HL-60 (cell line): ENCODE data around the gene TBC1D22A.

ENCODE experiments used
- POLR2AphosphoS5 ChIP-seq: IDR thresholded peaks from 2 replicates; pipeline ENCODE4 v1.6.1; 2012; ENCODE audit warnings: low read depth
- TF ChIP-seq, protein P1 (sequence below): IDR thresholded peaks from 2 replicates; pipeline ENCODE4 v1.6.1; 2012; ENCODE audit warnings: low read depth; ENCODE audit not compliant: insufficient replicate concordance
- TF ChIP-seq, protein P2 (sequence below): IDR thresholded peaks from one replicate; pipeline ENCODE4 v1.5.1; 2011; ENCODE audit warnings: low read length, control low read depth, inconsistent platforms; ENCODE audit not compliant: insufficient read depth

DNA sequence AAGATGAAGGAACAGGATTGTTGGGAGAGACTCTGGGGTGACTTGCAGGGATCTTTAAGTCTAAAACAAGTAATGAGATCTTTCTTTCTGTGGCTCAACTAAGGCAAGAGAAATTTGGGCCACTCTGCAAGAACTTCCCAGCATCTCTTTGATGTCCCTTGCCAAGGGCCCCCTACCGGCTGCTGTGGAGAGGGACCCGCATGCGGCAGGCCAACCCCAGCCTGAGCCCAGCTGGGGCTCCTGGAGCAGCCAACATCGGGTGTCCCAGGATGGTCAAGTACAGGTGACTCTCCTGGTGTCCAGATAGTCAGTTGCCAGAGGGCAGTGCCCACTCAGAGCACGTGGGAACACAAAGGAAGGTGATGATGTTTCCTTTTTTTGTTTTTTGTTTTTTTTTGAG, 363.2 kb downstream of the TBC1D22A start:
- TF ChIP-seq, protein P1, sequence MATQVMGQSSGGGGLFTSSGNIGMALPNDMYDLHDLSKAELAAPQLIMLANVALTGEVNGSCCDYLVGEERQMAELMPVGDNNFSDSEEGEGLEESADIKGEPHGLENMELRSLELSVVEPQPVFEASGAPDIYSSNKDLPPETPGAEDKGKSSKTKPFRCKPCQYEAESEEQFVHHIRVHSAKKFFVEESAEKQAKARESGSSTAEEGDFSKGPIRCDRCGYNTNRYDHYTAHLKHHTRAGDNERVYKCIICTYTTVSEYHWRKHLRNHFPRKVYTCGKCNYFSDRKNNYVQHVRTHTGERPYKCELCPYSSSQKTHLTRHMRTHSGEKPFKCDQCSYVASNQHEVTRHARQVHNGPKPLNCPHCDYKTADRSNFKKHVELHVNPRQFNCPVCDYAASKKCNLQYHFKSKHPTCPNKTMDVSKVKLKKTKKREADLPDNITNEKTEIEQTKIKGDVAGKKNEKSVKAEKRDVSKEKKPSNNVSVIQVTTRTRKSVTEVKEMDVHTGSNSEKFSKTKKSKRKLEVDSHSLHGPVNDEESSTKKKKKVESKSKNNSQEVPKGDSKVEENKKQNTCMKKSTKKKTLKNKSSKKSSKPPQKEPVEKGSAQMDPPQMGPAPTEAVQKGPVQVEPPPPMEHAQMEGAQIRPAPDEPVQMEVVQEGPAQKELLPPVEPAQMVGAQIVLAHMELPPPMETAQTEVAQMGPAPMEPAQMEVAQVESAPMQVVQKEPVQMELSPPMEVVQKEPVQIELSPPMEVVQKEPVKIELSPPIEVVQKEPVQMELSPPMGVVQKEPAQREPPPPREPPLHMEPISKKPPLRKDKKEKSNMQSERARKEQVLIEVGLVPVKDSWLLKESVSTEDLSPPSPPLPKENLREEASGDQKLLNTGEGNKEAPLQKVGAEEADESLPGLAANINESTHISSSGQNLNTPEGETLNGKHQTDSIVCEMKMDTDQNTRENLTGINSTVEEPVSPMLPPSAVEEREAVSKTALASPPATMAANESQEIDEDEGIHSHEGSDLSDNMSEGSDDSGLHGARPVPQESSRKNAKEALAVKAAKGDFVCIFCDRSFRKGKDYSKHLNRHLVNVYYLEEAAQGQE = no peak
- TF ChIP-seq, protein P2, sequence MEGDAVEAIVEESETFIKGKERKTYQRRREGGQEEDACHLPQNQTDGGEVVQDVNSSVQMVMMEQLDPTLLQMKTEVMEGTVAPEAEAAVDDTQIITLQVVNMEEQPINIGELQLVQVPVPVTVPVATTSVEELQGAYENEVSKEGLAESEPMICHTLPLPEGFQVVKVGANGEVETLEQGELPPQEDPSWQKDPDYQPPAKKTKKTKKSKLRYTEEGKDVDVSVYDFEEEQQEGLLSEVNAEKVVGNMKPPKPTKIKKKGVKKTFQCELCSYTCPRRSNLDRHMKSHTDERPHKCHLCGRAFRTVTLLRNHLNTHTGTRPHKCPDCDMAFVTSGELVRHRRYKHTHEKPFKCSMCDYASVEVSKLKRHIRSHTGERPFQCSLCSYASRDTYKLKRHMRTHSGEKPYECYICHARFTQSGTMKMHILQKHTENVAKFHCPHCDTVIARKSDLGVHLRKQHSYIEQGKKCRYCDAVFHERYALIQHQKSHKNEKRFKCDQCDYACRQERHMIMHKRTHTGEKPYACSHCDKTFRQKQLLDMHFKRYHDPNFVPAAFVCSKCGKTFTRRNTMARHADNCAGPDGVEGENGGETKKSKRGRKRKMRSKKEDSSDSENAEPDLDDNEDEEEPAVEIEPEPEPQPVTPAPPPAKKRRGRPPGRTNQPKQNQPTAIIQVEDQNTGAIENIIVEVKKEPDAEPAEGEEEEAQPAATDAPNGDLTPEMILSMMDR = no peak
- no peak for TF ChIP-seq POLR2AphosphoS5
